Epithelial cell of esophagus (primary cell): ENCODE data around the gene SND1.
A peak's percentile ranks its signal among the peaks of the same experiment; 100 is the strongest.

Experiments
- DNase-seq: peaks from one replicate; pipeline ENCODE4 v3.0.0; 2010; ENCODE audit warnings: low read depth
- H3K4me3 ChIP-seq: 2 replicates; pipeline ENCODE4 v1.5.1; 2011; ENCODE audit warnings: mild to moderate bottlenecking, low read length, control low read depth
- TF ChIP-seq, protein P1 (sequence below): IDR thresholded peaks from 2 replicates; pipeline ENCODE4 v1.5.1; 2011; ENCODE audit warnings: low read depth, mild to moderate bottlenecking, low read length, control low read depth, inconsistent platforms; ENCODE audit not compliant: insufficient read depth; ENCODE audit errors: missing control alignments

Gene SND1

DNA sequence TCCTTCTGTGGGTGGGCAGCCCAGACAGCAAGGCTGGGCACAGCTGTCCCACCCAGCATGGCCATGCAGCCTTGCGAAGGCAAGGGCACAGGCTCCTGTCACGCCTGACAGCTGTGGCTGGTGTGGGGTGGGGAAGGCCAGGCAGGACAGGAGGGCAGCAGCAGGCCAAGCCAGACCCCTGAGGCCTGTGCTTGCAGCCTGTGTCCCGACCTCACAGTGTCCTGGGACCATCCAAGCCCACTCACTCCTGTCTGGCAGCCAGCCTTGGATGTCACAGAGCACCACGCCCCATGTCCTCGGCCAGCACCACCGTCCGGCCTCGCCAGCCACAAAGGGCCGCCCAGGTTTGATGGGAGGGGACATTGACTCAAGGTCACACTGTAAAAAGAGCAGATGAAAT, 464.7 kb downstream of the SND1 start:
- no peak for DNase-seq
- TF ChIP-seq, protein P1, sequence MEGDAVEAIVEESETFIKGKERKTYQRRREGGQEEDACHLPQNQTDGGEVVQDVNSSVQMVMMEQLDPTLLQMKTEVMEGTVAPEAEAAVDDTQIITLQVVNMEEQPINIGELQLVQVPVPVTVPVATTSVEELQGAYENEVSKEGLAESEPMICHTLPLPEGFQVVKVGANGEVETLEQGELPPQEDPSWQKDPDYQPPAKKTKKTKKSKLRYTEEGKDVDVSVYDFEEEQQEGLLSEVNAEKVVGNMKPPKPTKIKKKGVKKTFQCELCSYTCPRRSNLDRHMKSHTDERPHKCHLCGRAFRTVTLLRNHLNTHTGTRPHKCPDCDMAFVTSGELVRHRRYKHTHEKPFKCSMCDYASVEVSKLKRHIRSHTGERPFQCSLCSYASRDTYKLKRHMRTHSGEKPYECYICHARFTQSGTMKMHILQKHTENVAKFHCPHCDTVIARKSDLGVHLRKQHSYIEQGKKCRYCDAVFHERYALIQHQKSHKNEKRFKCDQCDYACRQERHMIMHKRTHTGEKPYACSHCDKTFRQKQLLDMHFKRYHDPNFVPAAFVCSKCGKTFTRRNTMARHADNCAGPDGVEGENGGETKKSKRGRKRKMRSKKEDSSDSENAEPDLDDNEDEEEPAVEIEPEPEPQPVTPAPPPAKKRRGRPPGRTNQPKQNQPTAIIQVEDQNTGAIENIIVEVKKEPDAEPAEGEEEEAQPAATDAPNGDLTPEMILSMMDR, result no peak
- no peak overlapping the region for H3K4me3 ChIP-seq

DNA sequence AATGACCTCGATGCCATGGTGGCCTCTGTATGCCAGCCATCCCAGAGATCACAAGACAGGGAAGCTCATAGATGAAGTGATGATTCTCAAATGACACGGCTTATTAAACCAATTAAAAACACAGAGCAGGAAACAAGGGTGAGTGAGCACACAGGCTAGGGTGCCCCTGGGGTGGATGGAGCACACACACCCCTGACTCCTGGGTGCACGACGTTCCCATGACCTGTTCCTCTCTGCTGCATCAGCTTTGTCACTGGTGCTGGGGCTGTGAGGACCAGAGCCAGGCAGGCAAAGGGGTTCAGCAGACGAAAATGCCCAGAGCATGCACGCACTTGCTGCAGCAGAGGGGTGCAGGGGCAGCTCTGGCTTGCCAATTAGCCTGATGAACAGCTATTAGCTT, 465.7 kb downstream of the SND1 start:
- TF ChIP-seq, protein P1, result no peak
- no peak for DNase-seq
- H3K4me3 ChIP-seq, result no peak overlapping the region

DNA sequence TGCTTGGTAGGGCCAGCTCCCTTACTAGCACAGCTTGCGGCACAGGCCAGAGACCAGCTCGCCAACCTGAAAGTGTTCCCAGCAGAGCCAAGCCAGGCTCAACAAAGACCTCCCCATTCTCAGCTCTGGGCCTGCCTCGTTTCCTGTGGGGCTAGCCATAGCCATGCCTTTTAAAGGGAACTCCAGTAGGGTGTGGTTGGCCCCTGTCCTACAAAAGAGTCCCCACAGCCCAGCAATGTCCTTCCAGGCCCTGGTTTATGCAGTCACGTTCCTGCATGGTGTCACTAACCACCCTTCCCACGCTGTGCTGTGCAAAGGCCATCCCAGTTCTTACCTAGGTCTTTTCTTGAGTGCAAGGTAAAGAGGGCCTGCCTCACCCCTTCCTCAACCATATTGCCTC, 467.0 kb downstream of the SND1 start:
- TF ChIP-seq, protein P1, result no peak
- DNase-seq, result no peak

GRCh38 chr7:128120116-128120515, 468.1 kb downstream of the SND1 start:
- TF ChIP-seq, protein P1, result no peak
- no peak for DNase-seq
- no peak overlapping the region for H3K4me3 ChIP-seq

More for the DNA sequence above, 467.0 kb downstream of the SND1 start:
- H3K4me3 ChIP-seq, result no peak overlapping the region

DNA sequence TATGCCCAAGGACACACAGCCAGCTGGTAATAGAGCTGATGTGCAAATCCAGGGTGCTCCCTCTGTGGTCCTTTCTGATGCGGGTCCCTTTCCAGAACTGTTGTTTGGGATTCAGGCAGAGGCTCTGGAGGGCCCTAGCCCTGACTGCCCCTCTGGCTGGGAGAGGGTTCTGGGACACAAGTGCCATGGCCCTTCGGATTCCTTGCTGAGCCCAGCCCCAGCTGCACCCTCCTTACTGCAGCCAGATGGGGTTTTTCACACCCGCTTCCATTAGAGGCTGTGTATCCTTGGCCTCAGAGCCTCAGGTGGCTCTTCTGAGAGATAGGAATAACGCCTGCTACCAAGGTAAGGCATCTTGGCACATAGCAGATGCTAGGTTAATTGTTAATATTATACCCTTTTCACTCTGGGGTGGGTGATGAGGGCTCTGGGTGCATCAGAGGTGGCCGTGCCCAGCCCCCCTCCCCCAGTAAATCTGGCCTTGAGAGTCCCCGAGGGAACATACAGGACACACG, 469.0 kb downstream of the SND1 start:
- TF ChIP-seq, protein P1, result no peak
- DNase-seq, result no peak
- H3K4me3 ChIP-seq, result no peak overlapping the region

GRCh38 chr7:128121711-128122530, 469.9 kb downstream of the SND1 start:
- peak overlapping the region; percentile 32 for H3K4me3 ChIP-seq
- DNase-seq, result peak; percentile 58
- TF ChIP-seq, protein P1, result no peak
